HG02610 (cell line): ENCODE data around the gene PRDM16.
"Not testable (repeated sequence)": the region's sequence is repeated elsewhere in the genome, so short reads cannot be mapped to it uniquely, and the experiment has no call there.

Source experiments
- ATAC-seq: cut with Tn5 transposase; IDR thresholded peaks from one replicate; pipeline ENCODE4 v1.9.1; 2021; ENCODE audit warnings: mild to moderate bottlenecking, moderate library complexity; ENCODE audit not compliant: unreplicated experiment

PRDM16 gene

DNA sequence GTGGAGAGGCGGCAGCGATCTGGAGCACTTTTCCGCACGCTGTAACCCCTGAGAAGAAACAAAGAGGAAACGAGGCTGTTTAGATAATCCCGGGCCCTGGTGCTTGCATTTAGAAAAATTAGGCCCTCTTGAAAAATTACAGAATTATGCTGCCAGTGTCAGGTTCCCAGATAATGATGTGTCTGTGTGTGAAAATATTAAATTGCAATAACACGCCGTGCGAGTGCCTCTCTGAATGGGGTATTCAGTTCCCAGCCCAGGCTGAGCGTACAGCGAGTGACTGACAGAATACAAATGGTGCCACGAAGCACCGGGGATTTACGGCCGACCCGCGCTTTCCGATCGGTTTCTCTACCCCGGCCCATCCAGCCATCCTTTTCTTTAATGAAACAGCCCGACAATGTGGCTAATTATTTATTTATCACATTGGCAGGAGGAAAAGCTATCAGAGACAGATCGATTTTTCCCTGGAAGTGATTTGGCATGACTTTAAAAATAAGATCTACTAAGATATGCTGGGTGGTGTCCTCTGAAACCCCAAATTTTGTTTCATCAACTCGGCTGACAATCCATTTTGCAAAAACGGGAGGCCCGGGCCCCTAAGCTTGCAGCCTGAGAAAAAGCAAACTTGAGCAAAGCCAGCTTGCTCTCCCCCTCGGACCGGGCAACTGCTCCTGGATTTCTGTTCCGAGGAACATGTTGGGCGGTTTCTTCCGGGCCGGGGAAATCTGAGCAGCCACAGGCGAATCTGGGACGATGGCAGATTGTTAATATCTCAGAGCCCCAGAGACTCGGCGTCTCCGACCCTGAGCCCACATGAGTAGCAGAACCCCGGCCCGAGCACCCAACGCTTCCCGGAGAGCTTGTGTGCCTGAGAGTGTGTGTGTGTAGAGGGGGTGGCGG lies 11.3 kb downstream of the PRDM16 start:
- no peak for ATAC-seq

DNA sequence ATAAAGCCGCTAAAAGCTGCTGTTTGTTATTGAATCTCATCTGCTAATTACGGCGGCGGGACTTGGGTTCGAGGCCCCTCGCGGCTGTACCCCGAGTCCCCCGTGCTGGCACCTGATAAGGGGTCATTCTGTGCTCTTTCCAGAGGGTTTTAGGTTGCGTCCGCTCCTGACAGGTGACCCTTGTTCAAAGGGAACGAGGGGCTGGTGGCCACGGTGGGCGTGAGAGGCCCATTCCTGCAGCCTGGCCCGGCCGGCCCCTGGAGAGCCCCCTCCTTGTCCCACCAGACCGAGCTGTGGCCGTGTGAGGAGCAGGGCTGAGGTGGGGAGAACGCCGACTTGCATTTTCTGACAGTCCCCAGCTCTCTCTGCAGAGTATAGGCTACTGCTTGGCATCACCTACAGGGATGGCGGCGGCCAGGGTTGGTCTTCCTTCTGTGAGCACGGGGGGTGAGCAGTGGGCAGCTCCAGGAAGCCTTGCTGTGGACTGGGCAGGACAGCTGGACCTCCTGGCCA lies 12.2 kb downstream of the PRDM16 start:
- no peak for ATAC-seq

DNA sequence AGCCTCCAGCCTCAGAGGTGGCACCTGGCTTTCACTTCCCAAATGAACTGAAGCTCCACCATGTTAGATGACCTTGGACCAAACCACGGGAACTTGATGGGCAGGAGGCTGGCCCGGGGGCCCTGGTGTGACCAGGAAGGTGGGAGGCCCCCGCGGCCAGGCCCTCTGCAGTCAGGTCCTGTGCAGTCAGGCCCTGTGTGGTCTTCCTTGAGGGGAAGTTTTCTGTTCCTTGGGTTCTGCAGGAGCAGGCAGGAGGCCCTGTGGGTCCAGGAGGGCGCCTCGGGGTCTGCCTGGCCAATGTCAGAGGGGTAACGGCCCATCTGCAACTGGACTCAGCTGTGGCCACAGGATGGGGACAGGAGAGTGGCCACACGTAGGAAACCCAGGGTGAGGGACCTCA lies 13.0 kb downstream of the PRDM16 start:
- ATAC-seq, result no peak

DNA sequence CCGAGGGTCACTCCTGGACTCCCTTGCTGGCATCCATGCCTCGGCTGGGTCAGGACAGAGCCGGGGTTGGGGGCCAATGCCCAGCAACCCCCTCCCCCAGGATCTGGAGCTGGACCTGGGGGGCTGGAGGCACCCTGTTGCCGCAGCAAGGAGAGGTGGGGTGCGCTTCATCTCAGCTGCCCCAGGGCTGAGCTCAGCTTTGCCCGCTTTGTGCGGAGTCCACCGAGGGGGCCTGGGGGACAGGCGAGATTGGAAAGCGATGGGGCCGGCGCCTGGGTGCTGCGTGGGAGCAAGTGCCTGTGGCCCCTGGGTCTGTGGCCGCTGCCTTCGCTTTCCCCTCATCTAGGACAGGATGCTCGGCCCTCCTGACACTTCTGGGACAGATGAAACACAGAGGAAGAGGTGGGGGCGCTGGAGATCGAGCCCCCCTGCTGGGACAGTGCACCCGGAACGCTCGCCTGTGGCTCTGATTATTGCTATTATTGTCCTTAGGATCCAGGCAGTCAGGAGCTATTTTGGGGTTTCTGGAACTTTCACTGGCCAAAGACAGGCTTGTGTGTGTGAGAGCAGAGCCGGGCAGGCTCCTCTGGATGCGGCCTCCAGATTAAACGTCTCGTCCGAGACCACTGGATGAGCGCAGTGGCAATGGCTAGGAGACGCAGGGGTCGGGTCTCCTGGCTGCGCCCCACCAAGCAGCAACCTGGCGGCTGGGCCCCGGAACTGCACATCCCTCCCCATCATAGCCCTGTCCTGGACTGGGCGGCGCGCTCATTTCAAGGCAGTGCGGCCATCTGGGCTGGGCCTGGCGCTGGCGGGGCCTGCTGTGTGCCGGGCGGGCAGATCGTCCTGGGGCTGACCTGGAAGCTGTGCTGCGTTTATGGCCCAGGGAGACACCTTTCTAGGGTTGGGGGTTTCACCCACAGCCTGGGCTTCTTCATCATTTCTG lies 13.8 kb downstream of the PRDM16 start:
- no peak for ATAC-seq

DNA sequence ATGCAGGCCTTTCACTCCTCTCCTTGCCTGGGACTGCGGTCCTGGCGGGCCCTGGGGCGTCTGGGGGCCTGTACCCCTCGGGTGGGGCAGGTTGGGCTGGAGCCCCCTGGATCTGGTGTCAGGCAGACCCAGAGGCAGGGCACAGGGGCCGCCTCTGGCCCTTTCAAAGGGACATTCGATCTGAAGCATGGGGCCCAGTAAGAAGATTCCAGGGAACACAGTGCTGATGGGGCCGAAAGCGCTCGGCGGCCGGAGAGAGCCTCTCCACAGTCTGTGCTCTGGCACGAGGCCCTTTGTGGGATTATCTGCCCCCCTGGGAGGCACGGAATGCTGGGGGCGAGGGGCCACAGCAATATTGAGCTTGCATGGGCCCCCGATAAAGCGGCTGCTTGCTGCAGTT lies 15.2 kb downstream of the PRDM16 start:
- ATAC-seq, result no peak

DNA sequence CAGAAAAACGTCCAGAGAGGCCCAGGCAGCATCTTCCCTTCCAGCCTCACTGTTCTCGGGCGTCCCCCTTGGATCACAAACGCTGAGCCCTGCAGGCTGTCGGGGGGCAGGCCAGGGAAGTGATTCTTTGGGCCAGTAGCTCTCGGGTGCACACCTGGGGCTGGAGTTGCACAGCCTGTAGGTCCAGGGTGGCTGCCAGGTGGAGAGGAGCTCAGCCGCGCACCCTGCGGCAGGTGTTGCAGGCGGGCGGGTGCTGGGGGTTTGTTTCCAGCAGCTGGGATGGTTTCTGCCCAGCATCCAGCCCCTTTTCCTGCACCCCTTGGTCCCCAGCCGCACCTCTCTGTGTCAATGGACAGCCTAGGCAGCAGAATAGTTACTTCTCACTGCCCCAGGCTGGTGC lies 15.7 kb downstream of the PRDM16 start:
- no peak for ATAC-seq

DNA sequence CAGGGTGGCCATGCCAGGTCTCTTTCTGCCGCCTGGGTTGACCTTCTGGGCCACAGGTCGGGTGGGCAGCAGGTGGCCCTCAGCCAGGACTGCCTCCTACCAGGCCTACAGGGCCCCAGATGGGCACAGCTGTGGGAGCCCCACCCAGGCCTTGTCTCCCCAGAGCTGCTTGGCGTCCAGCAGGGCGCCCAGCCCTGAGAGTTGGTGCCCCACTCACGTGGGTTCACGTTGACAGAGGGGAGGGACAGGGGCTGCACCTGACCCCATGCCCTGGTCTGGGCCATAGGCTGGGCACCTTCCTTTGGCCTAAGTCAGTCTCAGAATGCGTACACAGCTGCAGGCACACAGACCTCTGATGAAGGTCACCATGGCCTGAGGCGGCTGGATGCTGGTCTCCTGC lies 16.7 kb downstream of the PRDM16 start:
- ATAC-seq, result no peak

DNA sequence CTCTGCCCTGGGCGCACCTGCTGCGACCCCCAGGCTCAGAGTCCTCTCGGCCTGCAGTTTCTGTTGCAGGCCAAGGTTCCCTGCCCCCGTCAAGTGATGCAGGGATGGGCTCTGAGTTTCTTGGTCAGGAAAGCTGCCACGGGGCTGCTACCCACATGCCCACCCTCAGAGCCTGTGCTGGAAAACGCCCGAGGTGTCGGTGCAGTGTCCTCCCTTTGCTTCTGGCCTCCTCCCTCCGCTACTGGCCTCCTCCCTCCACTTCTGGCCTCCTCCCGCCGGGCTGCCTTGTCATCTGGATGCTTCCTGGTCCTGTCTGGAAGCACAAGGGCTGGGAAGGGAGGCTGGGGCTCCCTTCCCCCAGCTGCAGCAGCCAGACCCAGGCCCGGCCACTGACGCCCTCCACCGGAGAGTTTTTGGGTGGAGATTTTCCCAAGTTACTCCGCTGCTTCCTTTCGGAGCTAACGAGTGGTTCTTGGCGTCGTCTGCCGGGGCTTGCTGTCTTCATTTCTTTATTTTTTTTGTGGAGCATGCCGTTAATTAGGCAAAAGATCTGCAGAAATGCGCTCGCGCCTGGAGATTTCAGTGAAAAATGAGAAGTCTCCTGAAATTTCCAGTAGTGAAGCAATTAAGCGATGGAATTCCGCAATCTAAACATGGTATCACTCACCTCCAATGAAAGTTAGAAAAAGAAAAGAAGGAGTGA lies 17.4 kb downstream of the PRDM16 start:
- no peak for ATAC-seq

DNA sequence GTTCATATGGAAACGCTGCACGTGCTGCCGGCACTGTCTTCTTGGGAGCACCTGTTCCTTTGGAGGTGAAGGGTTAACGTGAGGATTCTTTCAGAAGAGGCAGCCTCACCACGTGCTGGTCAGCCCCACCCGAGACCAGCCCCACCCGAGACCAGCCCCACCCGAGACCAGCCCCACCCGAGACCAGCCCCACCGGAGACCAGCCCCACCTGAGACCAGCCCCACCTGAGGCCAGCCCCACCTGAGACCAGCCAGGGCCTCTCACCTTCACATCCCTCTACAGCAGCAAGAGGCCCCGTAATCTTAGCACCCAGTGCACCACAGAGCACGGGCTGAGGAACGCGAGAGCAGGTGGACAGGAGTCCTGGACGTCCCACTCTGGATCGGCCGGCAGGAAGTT lies 18.0 kb downstream of the PRDM16 start:
- no peak for ATAC-seq

DNA sequence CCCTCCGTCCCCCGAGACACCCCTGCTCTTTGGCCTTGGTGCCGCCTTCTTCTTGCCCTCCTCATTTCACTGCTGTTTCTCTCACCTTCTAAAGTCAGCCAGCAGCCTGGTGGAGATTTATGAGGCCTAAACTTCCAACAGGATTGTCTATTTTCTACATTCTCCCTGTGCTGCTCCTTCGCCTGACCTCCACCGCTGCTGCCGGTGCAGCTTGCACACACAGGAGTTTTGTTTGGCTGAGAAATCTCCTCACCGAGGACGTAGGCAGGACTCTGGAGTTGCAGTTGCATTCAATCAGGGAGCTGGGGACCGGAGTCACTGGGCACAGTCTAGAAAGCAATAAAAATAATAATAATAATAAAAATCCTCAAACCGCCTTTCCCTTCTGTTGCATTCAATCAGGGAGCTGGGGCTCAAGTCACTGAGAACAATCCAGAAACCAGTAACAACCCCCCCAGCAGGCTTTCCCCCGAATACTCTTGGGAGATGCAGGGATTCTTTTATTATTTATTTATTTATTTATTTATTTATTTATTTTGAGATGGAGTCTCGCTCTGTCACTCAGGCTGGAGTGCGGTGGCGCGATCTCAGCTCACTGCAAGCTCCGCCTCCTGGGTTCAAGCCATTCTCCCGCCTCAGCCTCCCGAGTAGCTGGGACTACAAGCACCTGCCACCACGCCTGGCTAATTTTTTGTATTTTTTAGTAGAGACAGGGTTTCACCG lies 19.1 kb downstream of the PRDM16 start:
- ATAC-seq, result not testable (repeated sequence)

DNA sequence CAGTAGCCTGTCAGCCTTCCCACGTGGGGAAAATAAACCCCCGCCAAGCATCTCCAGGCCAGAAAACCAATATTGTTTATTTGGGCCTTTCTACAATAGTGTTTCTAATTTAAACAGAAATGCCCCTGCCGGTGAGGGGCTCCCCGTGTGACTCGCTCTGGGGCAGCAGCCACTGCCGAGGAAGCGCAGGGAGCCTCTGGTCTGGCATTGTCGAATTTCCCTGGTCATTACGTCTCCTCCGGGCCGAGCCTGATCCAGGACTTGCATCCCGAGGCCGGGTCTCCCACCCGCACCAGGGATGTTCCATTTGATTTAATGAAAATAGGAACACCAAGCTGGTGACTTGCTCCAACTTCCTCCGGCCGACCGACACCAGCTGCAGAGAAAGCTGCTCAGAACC lies 20.5 kb downstream of the PRDM16 start:
- no peak for ATAC-seq

DNA sequence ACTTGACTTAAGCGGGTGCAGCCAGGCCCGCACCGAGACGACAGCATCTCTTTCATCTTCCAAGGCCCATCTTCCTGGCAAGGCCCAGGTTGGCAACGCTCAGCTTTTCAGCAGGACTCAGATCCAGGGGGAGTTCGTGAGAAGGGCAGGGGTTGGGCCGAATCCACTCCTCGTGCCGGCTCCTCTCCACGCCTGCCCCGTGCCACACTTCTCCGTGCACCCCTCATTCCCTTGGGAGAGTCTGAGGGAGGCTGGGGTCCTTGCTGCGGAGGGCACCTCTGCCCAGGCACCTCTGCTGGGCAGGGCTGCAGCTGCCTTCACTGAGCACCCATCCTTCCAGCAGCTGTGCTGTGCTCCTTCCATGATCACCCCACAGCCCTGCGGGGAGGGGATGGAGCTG lies 22.3 kb downstream of the PRDM16 start:
- no peak for ATAC-seq

DNA sequence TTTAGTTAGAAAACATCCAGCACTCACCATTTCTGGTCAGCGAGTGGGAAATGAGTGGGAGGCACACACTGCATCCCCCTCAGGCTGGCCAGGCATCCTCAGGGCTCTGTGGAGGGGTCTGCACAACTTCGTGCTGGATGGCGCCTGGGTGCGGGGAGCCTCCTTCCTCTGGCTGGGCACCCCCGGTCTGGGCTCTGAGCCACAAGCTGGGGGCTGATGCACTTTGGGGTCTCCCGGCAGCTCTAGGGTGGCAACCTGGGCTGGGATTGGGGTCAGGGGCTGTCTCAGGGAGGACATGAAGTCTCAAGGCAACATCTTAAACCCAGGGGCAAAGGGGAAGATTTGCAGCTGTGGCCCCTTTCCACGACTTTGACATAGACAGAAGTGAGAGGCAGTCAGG lies 23.5 kb downstream of the PRDM16 start:
- no peak for ATAC-seq

DNA sequence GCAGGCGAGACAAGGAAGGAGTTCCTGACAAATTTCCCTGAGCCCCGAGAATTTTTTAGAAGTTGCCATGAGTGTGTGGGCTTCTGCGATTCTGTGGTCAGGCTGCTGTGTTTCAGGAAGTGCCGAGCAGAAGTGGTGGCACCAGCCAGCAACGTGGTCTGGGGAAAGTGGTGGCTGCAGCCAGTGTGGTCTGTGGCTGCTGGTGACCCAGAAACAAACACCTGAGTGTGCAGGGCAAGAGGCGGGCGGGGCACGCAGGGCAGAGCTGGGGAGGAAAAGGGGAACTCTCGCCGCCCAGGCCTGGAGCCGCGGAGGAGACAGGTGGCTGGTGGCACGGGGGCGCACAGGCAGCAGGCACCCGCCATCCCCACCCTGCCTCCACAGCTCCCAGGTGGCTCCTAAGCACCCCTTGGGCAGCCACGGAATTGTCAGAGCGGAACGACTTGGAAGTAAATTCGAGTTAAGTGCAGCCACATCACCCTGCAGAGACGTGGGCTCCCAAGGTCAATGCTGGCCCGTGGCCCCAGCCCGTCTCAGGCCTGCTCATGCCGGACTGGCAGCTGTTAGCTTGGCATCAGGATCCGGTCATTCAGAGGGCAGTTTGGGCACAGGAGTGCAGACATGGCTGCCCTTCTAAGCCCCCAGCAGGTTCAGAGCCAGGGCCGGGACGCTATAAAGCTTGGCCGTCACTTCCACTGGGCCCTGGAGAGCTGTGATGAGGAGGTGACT lies 25.1 kb downstream of the PRDM16 start:
- no peak for ATAC-seq

DNA sequence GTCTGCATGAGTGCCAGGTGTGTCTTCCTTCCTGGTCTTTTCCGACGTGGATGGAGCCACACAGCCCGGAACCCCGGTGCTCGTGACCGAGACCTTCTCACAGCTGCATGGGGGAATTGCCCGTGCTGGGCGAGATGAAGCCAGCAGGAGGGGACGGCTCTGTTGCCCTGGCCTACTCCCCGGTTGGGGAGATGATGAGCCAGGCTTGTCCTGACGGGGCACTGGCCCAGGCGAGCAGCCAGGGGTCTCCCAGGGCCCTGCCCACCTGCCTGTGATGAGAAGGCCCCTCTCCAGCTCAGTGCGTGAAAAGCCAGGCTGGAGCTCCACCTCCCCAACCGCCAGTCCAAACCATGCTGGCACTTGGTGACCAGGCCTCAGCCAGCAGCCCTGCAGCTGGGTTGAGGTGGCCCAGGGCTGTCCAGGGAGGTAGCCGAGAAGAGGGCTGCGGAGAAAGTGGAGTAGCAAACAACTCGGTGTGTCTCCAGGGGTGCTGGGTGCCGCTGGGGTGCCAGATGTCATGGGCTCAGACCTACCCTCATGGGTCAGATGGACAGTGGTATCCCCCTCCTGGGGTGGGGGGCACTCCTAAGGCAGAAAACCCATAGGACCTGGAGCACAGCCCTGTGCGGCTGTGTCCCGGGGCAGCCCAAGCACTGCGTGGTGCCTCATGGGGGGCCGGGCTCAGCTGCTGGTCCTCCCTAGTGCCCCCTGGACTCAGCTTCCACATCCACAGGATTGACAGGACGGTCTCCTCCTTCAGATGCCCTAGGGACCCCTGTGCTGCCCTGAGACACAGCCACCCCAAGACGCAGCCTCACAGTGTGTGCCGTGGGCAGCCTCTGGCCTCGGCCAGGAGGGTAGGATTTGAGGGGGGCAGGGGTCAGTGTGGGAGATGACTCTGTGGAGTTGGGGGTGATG lies 26.1 kb downstream of the PRDM16 start:
- ATAC-seq, result no peak

DNA sequence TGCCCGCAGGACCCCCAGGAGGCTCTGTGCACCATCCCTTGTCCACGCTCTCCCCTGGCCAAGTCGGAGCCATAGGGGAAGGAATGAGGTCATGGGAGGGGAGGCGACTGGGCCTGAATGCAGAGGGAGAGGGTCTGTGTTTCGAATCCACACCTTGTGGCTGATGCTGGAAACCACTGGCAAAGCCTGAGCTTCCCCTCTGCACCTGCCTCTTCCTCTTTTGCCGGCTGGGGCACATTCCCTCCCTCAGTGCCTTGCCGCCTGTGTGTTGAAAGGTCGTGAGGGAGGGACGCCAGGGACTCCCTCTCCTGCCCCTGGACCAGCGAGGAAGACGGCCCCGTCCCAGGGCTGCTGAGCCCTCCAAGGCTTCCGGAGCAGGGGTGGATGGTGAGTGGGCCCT lies 27.3 kb downstream of the PRDM16 start:
- ATAC-seq, result no peak

DNA sequence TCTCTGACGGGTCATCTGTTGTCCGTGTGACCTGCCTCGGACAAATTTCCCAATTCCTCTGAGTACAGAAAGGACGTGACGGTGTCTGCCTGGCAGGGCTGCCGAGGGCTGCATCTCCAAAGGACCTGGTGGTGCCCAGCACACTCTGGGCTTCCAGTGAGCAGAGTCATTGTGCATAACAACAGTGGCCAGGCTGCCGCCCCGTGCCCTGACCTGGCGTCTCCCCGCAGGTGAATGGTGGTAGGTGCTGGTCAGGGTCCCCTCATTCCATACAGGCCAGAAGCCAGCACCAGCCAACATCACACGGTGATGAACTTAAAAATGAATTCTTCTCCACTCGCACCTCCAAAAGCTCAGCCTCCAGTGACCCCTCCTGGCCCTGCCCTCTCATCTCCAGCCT lies 28.2 kb downstream of the PRDM16 start:
- ATAC-seq, result no peak

DNA sequence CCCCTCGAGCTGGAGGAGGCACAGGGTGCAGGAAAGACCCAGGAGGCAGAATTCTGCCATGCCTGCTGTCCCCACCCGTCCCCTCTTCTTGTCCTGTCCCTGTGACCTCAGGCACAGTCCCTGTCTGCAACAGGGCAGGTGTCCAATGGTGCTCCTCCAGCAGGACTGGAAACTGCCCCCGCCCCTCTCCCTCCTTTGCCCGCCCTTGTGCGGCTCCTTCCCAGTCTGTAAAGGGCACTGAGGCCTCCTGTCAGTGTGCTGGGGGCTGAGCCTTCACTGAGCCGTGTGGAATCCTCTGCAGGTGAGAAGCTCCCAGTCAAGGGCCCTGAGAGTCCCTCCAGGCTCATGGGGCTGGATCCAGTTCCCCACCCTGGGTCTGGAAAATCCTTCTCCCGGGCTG lies 28.9 kb downstream of the PRDM16 start:
- ATAC-seq, result no peak

DNA sequence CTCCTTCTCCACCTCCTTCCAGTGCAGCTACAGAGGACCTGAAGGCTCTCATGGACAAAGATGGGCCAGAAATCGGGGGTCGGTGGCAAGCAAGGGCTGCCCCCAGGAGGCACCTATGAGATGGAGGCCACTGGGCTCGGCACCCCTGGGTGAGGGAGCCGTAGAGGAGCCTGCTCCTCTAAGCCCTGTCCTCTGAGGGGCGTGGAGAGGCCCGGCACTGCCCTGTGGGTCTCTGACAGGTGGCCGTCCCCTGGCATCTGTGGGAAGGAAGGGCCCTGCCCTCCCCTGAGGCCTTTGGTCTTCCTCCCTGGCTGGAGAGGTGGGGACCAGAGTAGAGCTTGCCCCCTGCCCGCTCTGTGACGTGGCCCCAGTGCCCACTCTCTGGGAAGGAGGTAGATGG lies 30.9 kb downstream of the PRDM16 start:
- ATAC-seq, result no peak
